DMS79 treated with DMSO at 0.1 percent for 48 hours (cell line): ENCODE measurements around the gene NLRP7.

Experiments used
- DNase-seq: peaks from one replicate; lab custom pipeline; 2025; lab: John Stamatoyannopoulos, UW

The NLRP7 gene

GRCh38 chr19:54873990-54874389, 73.3 kb downstream of the NLRP7 start, which contains the start of gene FCAR:
TSS of gene FCAR (plus strand) at chr19:54874235. CDS start at chr19:54874290, 55 bp downstream.
- no peak for DNase-seq
